Measurements from ENCODE around the gene RAB7B. TPM values are rescaled to one million over a fixed set of nuclear protein-coding genes. Genes with fewer than 3 reads are reported as not detected.

The RAB7B gene
- total RNA-seq, 4 donors from 2014 or later: 4.8 to 12.6 (median 8.7) TPM

- Histone ChIP-seq H3K27me3 (no peaks in the 10 kb centered on the region), H3K4me1 (peaks cover 15 to 35% of the 10 kb centered on the region in 2 donors), H3K27ac (no peak overlapping the region), H3K36me3 (no peaks in the 10 kb centered on the region), H3K4me3 (replicated peaks in 1 of 3) (no peak overlapping the region), H3K9me3 (no peaks in the 10 kb centered on the region)
- 87% methylated on average over 16 of the region's 16 CpGs for WGBS, 2 donors
- intact Hi-C loops (cut with DNase I): no loop called here
- DNase-seq: no peak
- TF ChIP-seq CTCF (IDR thresholded peaks at IDR 0.05) (no peak), POLR2A (IDR thresholded peaks at IDR 0.05) (no peak)
These were observed 39.6 kb downstream of the RAB7B start for GRCh38 chr1:205963352-205964155.

GRCh38 chr1:205962821-205963221 is 40.4 kb downstream of the RAB7B start:
- Histone ChIP-seq H3K27ac (peak overlapping the region; percentile 44 to 74 (median 66)), H3K4me3 (replicated peaks in 1 of 3) (no peak overlapping the region)
- WGBS, 2 donors: 74 to 93% methylated on average over 6 of the region's 6 CpGs

GRCh38 chr1:205961991-205962820 is 41.0 kb downstream of the RAB7B start:
- DNase-seq: peak; percentile 93 to 95
- H3K4me3 ChIP-seq (replicated peaks in 1 of 3): no peak overlapping the region
- WGBS, 2 donors: 29 to 31% methylated on average over 9 of the region's 9 CpGs
- TF ChIP-seq CTCF (IDR thresholded peaks at IDR 0.05) (no peak), POLR2A (IDR thresholded peaks at IDR 0.05) (no peak)
- no peaks in the 10 kb centered on the region for H3K9me3 ChIP-seq
- peaks cover 15 to 35% of the 10 kb centered on the region in 2 donors for H3K4me1 ChIP-seq
- H3K36me3 ChIP-seq: no peaks in the 10 kb centered on the region
- H3K27ac ChIP-seq: peak overlapping the region; percentile 44 to 74 (median 66)
- intact Hi-C loops (cut with DNase I): no loop called here
- no peaks in the 10 kb centered on the region for H3K27me3 ChIP-seq

More at GRCh38 chr1:205962821-205963221, 40.4 kb downstream of the RAB7B start:
- DNase-seq: no peak
- Histone ChIP-seq H3K36me3 (no peaks in the 10 kb centered on the region), H3K27me3 (no peaks in the 10 kb centered on the region), H3K9me3 (no peaks in the 10 kb centered on the region), H3K4me1 (peaks cover 15 to 35% of the 10 kb centered on the region in 2 donors)
- intact Hi-C loops (cut with DNase I): no loop called here
- TF ChIP-seq CTCF (IDR thresholded peaks at IDR 0.05): no peak
- no peak for TF ChIP-seq POLR2A (IDR thresholded peaks at IDR 0.05)

- Histone ChIP-seq H3K4me3 (replicated peaks in 1 of 3) (no peak overlapping the region), H3K9me3 (no peaks in the 10 kb centered on the region), H3K4me1 (peaks cover 15 to 35% of the 10 kb centered on the region in 2 donors), H3K36me3 (no peaks in the 10 kb centered on the region), H3K27me3 (no peaks in the 10 kb centered on the region), H3K27ac (peak overlapping the region; percentile 31 to 74 (median 44))
- WGBS, 2 donors: 20 to 23% methylated on average over 2 of the region's 2 CpGs
- peak; percentile 53 to 68 for DNase-seq
- intact Hi-C loops (cut with DNase I): no loop called here
- TF ChIP-seq POLR2A (IDR thresholded peaks at IDR 0.05) (no peak), CTCF (IDR thresholded peaks at IDR 0.05) (no peak)
These were observed 41.8 kb downstream of the RAB7B start for GRCh38 chr1:205961405-205961804.
